WTC11 (cell line): ENCODE results near the gene SPATA19. TPM values are rescaled to one million over a fixed set of nuclear protein-coding genes. Genes with fewer than 3 reads are reported as not detected.

Experiments used
- ATAC-seq: fragments of 200-7000 bp; cut with Tn5 transposase; 2 replicates; pipeline ENCODE4 v1.10.0; 2021; ENCODE audit warnings: mild to moderate bottlenecking, moderate library complexity
- CTCF ChIA-PET: fragments of 300-600 bp; sonication (Branson Sonifier 250); formaldehyde crosslinking; loops from one replicate; lab custom pipeline; 2021; ENCODE audit warnings: antibody characterized with exemption; lab: Charles Lee
- POLR2A ChIA-PET: fragments of 350-600 bp; sonication (Branson Sonifier 250); formaldehyde crosslinking; loops from one replicate; lab custom pipeline; 2021; ENCODE audit warnings: antibody characterized with exemption; lab: Charles Lee
- DNase-seq: peaks from one replicate; pipeline ENCODE4 v3.0.0; 2021; ENCODE audit warnings: low spot score
- H3K27ac Mint-ChIP-seq: 2 replicates; pipeline ENCODE4 v1.8.0; 2021; ENCODE audit warnings: mixed read lengths
- H3K27me3 Mint-ChIP-seq: 2 replicates; pipeline ENCODE4 v1.8.0; 2021; ENCODE audit warnings: low read depth, mild to moderate bottlenecking, moderate library complexity, mixed read lengths
- H3K36me3 Mint-ChIP-seq: 2 replicates; pipeline ENCODE4 v1.8.0; 2021; ENCODE audit warnings: mixed read lengths
- H3K4me1 Mint-ChIP-seq: 2 replicates; pipeline ENCODE4 v1.8.0; 2022; ENCODE audit warnings: mixed read lengths
- H3K4me3 Mint-ChIP-seq: 2 replicates; pipeline ENCODE4 v1.8.0; 2021; ENCODE audit warnings: mild to moderate bottlenecking, moderate library complexity, mixed read lengths
- H3K9me3 Mint-ChIP-seq: 2 replicates; pipeline ENCODE4 v1.8.0; 2021; ENCODE audit warnings: mixed read lengths
- ARID4B ChIP-seq: sonication (generic); formaldehyde crosslinking; IDR thresholded peaks from 2 replicates; pipeline ENCODE4 v1.8.0; 2023; ENCODE audit warnings: missing genetic modification reagents, mild to moderate bottlenecking, borderline replicate concordance
- ATF1 ChIP-seq: sonication (generic); formaldehyde crosslinking; IDR thresholded peaks from 2 replicates; pipeline ENCODE4 v1.8.1; 2023; ENCODE audit warnings: mild to moderate bottlenecking, moderate library complexity, missing genetic modification reagents
- ATF6 ChIP-seq: sonication (generic); formaldehyde crosslinking; IDR thresholded peaks from 2 replicates; pipeline ENCODE4 v1.8.1; 2023; ENCODE audit warnings: mild to moderate bottlenecking, missing genetic modification reagents
- CBFB ChIP-seq: sonication (generic); formaldehyde crosslinking; IDR thresholded peaks from 2 replicates; pipeline ENCODE4 v1.8.1; 2022; ENCODE audit warnings: mild to moderate bottlenecking, low read depth, missing genetic modification reagents
- CDX4 ChIP-seq: fragments of 250-450 bp; sonication (Bioruptor Pico); IDR thresholded peaks from 2 replicates; pipeline ENCODE4 v1.9.0; 2021; ENCODE audit warnings: moderate library complexity, mild to moderate bottlenecking, inconsistent platforms, borderline replicate concordance
- CREB1 ChIP-seq: sonication (generic); formaldehyde crosslinking; IDR thresholded peaks from 2 replicates; pipeline ENCODE4 v1.8.0; 2023; ENCODE audit warnings: mild to moderate bottlenecking, missing genetic modification reagents
- CREM ChIP-seq: sonication (generic); formaldehyde crosslinking; IDR thresholded peaks from 2 replicates; pipeline ENCODE4 v1.8.1; 2022; ENCODE audit warnings: mild to moderate bottlenecking, missing genetic modification reagents, moderate library complexity
- CTCF ChIP-seq: fragments of 200-600 bp; IDR thresholded peaks from 2 replicates; pipeline ENCODE4 v1.8.0; 2022; ENCODE audit warnings: antibody characterized with exemption
- E2F1 ChIP-seq: sonication (generic); formaldehyde crosslinking; IDR thresholded peaks from 2 replicates; pipeline ENCODE4 v1.8.0; 2022; ENCODE audit warnings: mild to moderate bottlenecking, missing genetic modification reagents
- EMX1 ChIP-seq: fragments of 250-450 bp; sonication (Bioruptor Pico); IDR thresholded peaks from 2 replicates; pipeline ENCODE4 v1.8.0; 2021; ENCODE audit warnings: mild to moderate bottlenecking
- ESRRA ChIP-seq: sonication (generic); formaldehyde crosslinking; IDR thresholded peaks from 2 replicates; pipeline ENCODE4 v1.8.1; 2022; ENCODE audit warnings: mild to moderate bottlenecking, missing genetic modification reagents, borderline replicate concordance
- GTF2I ChIP-seq: fragments of 250-450 bp; sonication (Bioruptor Pico); conservative IDR thresholded peaks from 2 replicates; pipeline ENCODE4 v1.4.0; 2021; ENCODE audit warnings: mild to moderate bottlenecking
- HMGA2 ChIP-seq: fragments of 250-450 bp; sonication (Bioruptor Pico); IDR thresholded peaks from 2 replicates; pipeline ENCODE4 v1.4.0; 2021; ENCODE audit warnings: mild to moderate bottlenecking, moderate library complexity
- HMGXB4 ChIP-seq: sonication (generic); formaldehyde crosslinking; IDR thresholded peaks from 2 replicates; pipeline ENCODE4 v1.8.1; 2023; ENCODE audit warnings: mild to moderate bottlenecking, moderate library complexity, missing genetic modification reagents
- MYBL2 ChIP-seq: sonication (generic); formaldehyde crosslinking; IDR thresholded peaks from 2 replicates; pipeline ENCODE4 v1.8.1; 2023; ENCODE audit warnings: mild to moderate bottlenecking, moderate library complexity, missing genetic modification reagents
- NFE2L1 ChIP-seq: sonication (generic); formaldehyde crosslinking; IDR thresholded peaks from 2 replicates; pipeline ENCODE4 v1.8.1; 2023; ENCODE audit warnings: missing genetic modification reagents
- NFYB ChIP-seq: sonication (generic); formaldehyde crosslinking; conservative IDR thresholded peaks from 2 replicates; pipeline ENCODE4 v1.8.0; 2022; ENCODE audit warnings: low read depth, missing genetic modification reagents
- RORB ChIP-seq: fragments of 250-450 bp; sonication (Bioruptor Pico); IDR thresholded peaks from 2 replicates; pipeline ENCODE4 v1.9.0; 2021; ENCODE audit warnings: mild to moderate bottlenecking
- SP1 ChIP-seq: sonication (generic); formaldehyde crosslinking; conservative IDR thresholded peaks from 2 replicates; pipeline ENCODE4 v1.8.1; 2022; ENCODE audit warnings: missing genetic modification reagents
- TEAD1 ChIP-seq: sonication (generic); formaldehyde crosslinking; IDR thresholded peaks from 2 replicates; pipeline ENCODE4 v1.8.0; 2022; ENCODE audit warnings: mild to moderate bottlenecking, missing genetic modification reagents
- TEAD4 ChIP-seq: sonication (generic); formaldehyde crosslinking; IDR thresholded peaks from 2 replicates; pipeline ENCODE4 v1.8.0; 2022; ENCODE audit warnings: mild to moderate bottlenecking, missing genetic modification reagents
- TP53 ChIP-seq: sonication (generic); formaldehyde crosslinking; IDR thresholded peaks from 2 replicates; pipeline ENCODE4 v1.8.1; 2023; ENCODE audit warnings: mild to moderate bottlenecking, missing genetic modification reagents
- ZMAT4 ChIP-seq: fragments of 250-450 bp; sonication (Bioruptor Pico); IDR thresholded peaks from 2 replicates; pipeline ENCODE4 v1.9.0; 2021; ENCODE audit warnings: mild to moderate bottlenecking
- ZNF232 ChIP-seq: sonication (generic); formaldehyde crosslinking; IDR thresholded peaks from 2 replicates; pipeline ENCODE4 v1.8.0; 2022; ENCODE audit warnings: mild to moderate bottlenecking, missing genetic modification reagents
- ZNF317 ChIP-seq: sonication (generic); formaldehyde crosslinking; IDR thresholded peaks from 2 replicates; pipeline ENCODE4 v1.8.1; 2023; ENCODE audit warnings: low read depth, mild to moderate bottlenecking, moderate library complexity, missing genetic modification reagents, borderline replicate concordance
- total RNA-seq: library from RNA; stranded (reverse); gene quantifications from 3 replicates; pipeline ENCODE4 v1.2.3, GENCODE V29; 2021

SPATA19 gene
- total RNA-seq, 1 experiment from 2014 or later: not detected

GRCh38 chr11:133892126-133892525 lies 46.8 kb upstream of the SPATA19 start:
- ATAC-seq (no peak), DNase-seq (no peak)
- CTCF ChIA-PET: interaction anchor here (1.5 kb wide), 1 partner anchor 158 kb away, joined by 4 read pairs; no protein-coding TSS in a partner anchor
- peaks cover 23% of the 10 kb centered on the region for H3K4me1 Mint-ChIP-seq
- no peak for TF ChIP-seq RORB (CRISPR knock-in tag)
- TF ChIP-seq NFE2L1 (CRISPR knock-in tag): no peak
- no peak for TF ChIP-seq CREB1
- no peak for TF ChIP-seq CDX4 (CRISPR knock-in tag)
- no peak for TF ChIP-seq CTCF
- TF ChIP-seq GTF2I (CRISPR knock-in tag): no peak
- TF ChIP-seq SP1: no peak
- no peak for TF ChIP-seq HMGXB4 (CRISPR knock-in tag)
- TF ChIP-seq TEAD1 (CRISPR knock-in tag): no peak
- TF ChIP-seq EMX1 (CRISPR knock-in tag): no peak
- TF ChIP-seq ZNF317 (CRISPR knock-in tag): no peak
- TF ChIP-seq MYBL2: no peak
- TF ChIP-seq ATF1: no peak
- no peak for TF ChIP-seq TEAD4 (CRISPR knock-in tag)
- no peak for TF ChIP-seq E2F1 (CRISPR knock-in tag)
- TF ChIP-seq HMGA2 (CRISPR knock-in tag): no peak
- no peak for TF ChIP-seq ZNF232
- no peak for TF ChIP-seq ESRRA (CRISPR knock-in tag)
- no peak for TF ChIP-seq CBFB
- H3K9me3 Mint-ChIP-seq: 0 out of 2 replicates have a peak, but pooled peaks cover 2% of the 10 kb centered on the region
- POLR2A ChIA-PET: no interaction called here
- peaks cover 6% of the 10 kb centered on the region for H3K36me3 Mint-ChIP-seq
- no peak overlapping the region for H3K4me3 Mint-ChIP-seq
- H3K27me3 Mint-ChIP-seq: no peaks in the 10 kb centered on the region
- no peak overlapping the region for H3K27ac Mint-ChIP-seq

- DNase-seq (no peak), ATAC-seq (no peak)
- Mint-ChIP-seq H3K27ac (no peak overlapping the region), H3K4me1 (peaks cover 5% of the 10 kb centered on the region), H3K9me3 (0 out of 2 replicates have a peak, but pooled peaks cover 4% of the 10 kb centered on the region), H3K27me3 (0 out of 2 replicates have a peak, but pooled peaks cover under 1% of the 10 kb centered on the region), H3K4me3 (no peak overlapping the region), H3K36me3 (no peaks in the 10 kb centered on the region)
- ChIA-PET CTCF (no interaction called here), POLR2A (no interaction called here)
- TF ChIP-seq NFYB (CRISPR knock-in tag) (no peak), EMX1 (CRISPR knock-in tag) (no peak), ZMAT4 (CRISPR knock-in tag) (no peak), ATF6 (no peak), TP53 (no peak), ARID4B (CRISPR knock-in tag) (no peak), CREM (no peak)
Measured at GRCh38 chr11:133889893-133890292, 44.6 kb upstream of the SPATA19 start.
